Thoracic aorta (tissue), 2 donors: ENCODE results near the gene MED27. TPM values are rescaled to one million over a fixed set of nuclear protein-coding genes. Genes with fewer than 3 reads are reported as not detected.

ENCODE experiments used
- ATAC-seq: fragments of 150-250 bp; one replicate; pipeline ENCODE4 v1.8.0; 2017; ENCODE audit warnings: low read depth; ENCODE audit not compliant: insufficient number of reproducible peaks, low FRiP score
- DNase-seq: peaks from one replicate; pipeline ENCODE4 v3.0.0-alpha.2; 2020; ENCODE audit warnings: low spot score
- H3K27ac ChIP-seq, 2 donors: fragments of 200-600 bp; sonication (generic); 1 replicate in 1 of 2; 2 replicates in 1 of 2; pipeline ENCODE4 v1.5.1; 2016; ENCODE audit warnings: mild to moderate bottlenecking in 2 of 2, moderate library complexity in 2 of 2
- H3K27me3 ChIP-seq: fragments of 200-600 bp; sonication (generic); replicated peaks from 2 replicates; pipeline ENCODE4 v1.6.0; 2016; ENCODE audit warnings: mild to moderate bottlenecking; ENCODE audit not compliant: insufficient read depth
- H3K36me3 ChIP-seq: fragments of 200-600 bp; sonication (generic); one replicate; pipeline ENCODE4 v1.5.1; 2016
- H3K4me1 ChIP-seq, 2 donors: fragments of 200-600 bp; sonication (generic); 1 replicate in 1 of 2; 2 replicates in 1 of 2; pipeline versions ENCODE4 v1.5.1 to v1.6.0; 2016; ENCODE audit warnings: low read depth in 2 of 2, mild to moderate bottlenecking in 1 of 2; ENCODE audit not compliant: control insufficient read depth in 1 of 2
- H3K4me3 ChIP-seq: fragments of 200-600 bp; sonication (generic); 2 replicates; pipeline ENCODE4 v1.5.1; 2016; ENCODE audit warnings: mild to moderate bottlenecking
- H3K9me3 ChIP-seq: fragments of 200-600 bp; sonication (generic); 2 replicates; pipeline ENCODE4 v1.5.1; 2016
- CTCF ChIP-seq: fragments of 200-600 bp; sonication (generic); IDR thresholded peaks from one replicate; pipeline ENCODE4 v1.5.1; 2019; ENCODE audit warnings: antibody characterized with exemption
- total RNA-seq, 2 donors: library from RNA; depleted of rRNA; stranded (reverse); fragments of >200 nt; gene quantifications; one replicate each; pipeline versions ENCODE4 v1.1.0 to v1.2.3, GENCODE V29; 2016

Gene MED27
- total RNA-seq, 2 donors from 2014 or later: 19.3 to 26.5 TPM

DNA sequence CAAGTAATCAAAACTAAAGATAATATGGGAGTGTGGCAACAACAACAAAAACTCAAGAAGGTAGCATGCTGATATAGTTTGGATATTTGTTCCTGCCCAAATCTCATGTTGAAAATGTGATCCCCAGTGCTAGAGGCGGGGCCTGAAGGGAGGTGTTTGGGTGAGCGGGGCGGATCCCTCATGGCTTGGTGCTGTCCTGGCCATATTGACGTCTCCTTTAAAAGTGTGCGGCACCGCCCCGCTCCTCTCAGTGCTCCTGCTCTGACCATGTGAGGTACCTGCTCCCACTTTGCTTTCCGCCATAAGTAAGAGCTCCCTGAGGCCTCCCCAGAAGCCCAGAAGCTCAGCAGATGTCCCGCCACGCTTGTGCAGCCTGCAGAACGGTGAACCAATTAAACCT lies 25.6 kb downstream of the MED27 start:
- ATAC-seq: no peak
- H3K27ac ChIP-seq: no peak overlapping the region

DNA sequence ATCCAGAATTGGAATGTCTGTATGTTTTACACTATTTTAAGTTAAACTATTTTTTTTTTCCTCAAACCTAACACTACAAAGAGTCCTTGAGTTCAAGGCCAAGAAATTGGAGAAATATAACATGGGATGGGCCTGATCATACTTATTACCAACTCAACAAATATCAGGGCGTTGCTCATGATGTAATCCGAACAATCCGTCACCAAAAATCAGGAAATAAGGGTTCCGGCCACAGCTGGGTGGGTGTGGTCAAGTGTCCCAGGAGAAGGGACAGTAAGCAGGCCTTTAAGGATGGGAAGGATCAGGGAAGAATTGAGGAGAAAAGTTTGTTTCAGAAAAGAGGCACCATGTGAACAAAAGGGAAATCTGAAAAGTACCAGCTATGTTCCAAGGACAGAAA lies 29.8 kb downstream of the MED27 start:
- Histone ChIP-seq H3K4me3 (no peak overlapping the region), H3K4me1 (peaks cover 13 to 25% of the 10 kb centered on the region in 2 donors), H3K27ac (peak overlapping the region; percentile 55 to 64), H3K36me3 (no peaks in the 10 kb centered on the region), H3K9me3 (no peaks in the 10 kb centered on the region), H3K27me3 (no peaks in the 10 kb centered on the region)
- DNase-seq: no peak
- no peak for ATAC-seq
- no peak for TF ChIP-seq CTCF

More for the DNA sequence above, 25.6 kb downstream of the MED27 start:
- peaks cover 11 to 12% of the 10 kb centered on the region in 2 donors for H3K4me1 ChIP-seq
- no peaks in the 10 kb centered on the region for H3K36me3 ChIP-seq
- H3K27me3 ChIP-seq: no peaks in the 10 kb centered on the region
- no peaks in the 10 kb centered on the region for H3K9me3 ChIP-seq
- no peak for DNase-seq
- no peak overlapping the region for H3K4me3 ChIP-seq
- TF ChIP-seq CTCF: no peak

DNA sequence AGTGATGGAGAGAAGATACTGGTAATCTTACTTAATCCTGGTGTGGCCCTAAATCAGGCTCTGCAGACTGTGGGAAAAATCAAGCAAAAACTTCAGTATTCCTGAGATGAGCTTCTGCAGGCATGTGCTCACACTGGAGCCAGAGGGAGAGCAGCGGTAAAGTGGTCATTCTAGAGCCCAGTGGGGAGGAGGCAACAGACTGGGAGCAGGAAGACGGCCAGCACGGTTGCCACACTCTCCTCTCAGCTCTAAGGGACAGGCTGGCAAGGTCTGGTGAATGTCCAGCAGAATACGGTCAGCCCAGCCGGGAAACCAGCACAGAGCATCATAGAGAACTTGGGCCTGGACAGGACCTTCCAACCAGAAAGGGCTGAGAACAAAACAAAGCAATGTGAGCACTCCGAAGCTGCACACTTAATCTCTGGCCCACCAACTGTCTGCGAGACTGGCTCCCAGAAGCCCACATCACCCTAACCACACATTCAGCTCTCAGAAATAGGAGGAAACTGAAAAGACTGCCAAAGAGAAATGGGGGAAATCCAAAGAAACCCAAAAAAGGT lies 30.3 kb downstream of the MED27 start:
- no peak for TF ChIP-seq CTCF
- ATAC-seq (peak; percentile 54), DNase-seq (no peak)
- Histone ChIP-seq H3K27me3 (no peaks in the 10 kb centered on the region), H3K4me1 (peaks cover 13 to 25% of the 10 kb centered on the region in 2 donors), H3K27ac (peak overlapping the region; percentile 55 to 64), H3K4me3 (no peak overlapping the region), H3K9me3 (no peaks in the 10 kb centered on the region), H3K36me3 (no peaks in the 10 kb centered on the region)

DNA sequence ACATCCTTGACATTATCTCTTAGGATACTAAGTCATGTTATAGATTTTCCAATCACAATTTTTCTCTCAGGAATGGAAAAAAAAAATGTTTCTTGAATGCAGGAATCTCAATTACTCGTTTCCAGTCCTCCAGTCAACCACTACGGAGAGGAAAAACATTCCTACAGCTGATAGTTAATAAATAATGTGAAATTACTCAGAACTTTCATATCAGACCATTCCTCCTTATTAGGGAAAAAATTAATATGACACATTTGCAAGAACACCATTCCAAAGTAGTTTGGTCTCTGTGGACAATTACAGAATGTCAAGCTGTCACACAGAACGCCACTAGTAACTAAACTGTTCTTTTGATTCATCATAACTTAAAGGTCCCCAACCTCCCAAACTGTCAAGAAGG lies 31.5 kb downstream of the MED27 start:
- Histone ChIP-seq H3K9me3 (no peaks in the 10 kb centered on the region), H3K27me3 (no peaks in the 10 kb centered on the region), H3K4me1 (peaks cover 13 to 25% of the 10 kb centered on the region in 2 donors), H3K36me3 (no peaks in the 10 kb centered on the region), H3K4me3 (no peak overlapping the region), H3K27ac (no peak overlapping the region)
- ATAC-seq: no peak
- TF ChIP-seq CTCF: no peak
- DNase-seq: no peak

GRCh38 chr9:132046456-132046855 lies 33.2 kb downstream of the MED27 start:
- DNase-seq (no peak), ATAC-seq (no peak)
- no peak for TF ChIP-seq CTCF
- H3K4me3 ChIP-seq: no peak overlapping the region
- no peaks in the 10 kb centered on the region for H3K9me3 ChIP-seq
- peaks cover 20 to 39% of the 10 kb centered on the region in 2 donors for H3K4me1 ChIP-seq
- no peaks in the 10 kb centered on the region for H3K27me3 ChIP-seq
- no peaks in the 10 kb centered on the region for H3K36me3 ChIP-seq
- no peak overlapping the region for H3K27ac ChIP-seq
